Tibial nerve (tissue), 4 donors: Measurements from ENCODE around the gene AHCTF1.

ENCODE experiments used
- CTCF ChIP-seq, 5 experiments: fragments of 200-600 bp in 3 of 5; fragments of 450-650 bp in 2 of 5; sonication (generic) in 3 of 5; IDR thresholded peaks; one replicate each; pipeline ENCODE4 v1.5.1; 2016 to 2019; ENCODE audit warnings: antibody characterized with exemption in 5 of 5, mild to moderate bottlenecking in 3 of 5, moderate library complexity in 2 of 5
- EP300 ChIP-seq, 2 donors: sonication (generic); formaldehyde crosslinking; IDR thresholded peaks; one replicate each; pipeline ENCODE4 v1.6.1; 2017; ENCODE audit warnings: antibody characterized with exemption in 2 of 2, mild to moderate bottlenecking in 1 of 2

GRCh38 chr1:246798107-246798506, 133.6 kb downstream of the AHCTF1 start:
- TF ChIP-seq CTCF (IDR thresholded peaks at IDR 0.05) (no peak), EP300 (IDR thresholded peaks at IDR 0.05) (no peak)
